HG02798 (cell line): ENCODE data around the gene IGSF11.
"Not testable (repeated sequence)": the region's sequence is repeated elsewhere in the genome, so short reads cannot be mapped to it uniquely, and the experiment has no call there.

ENCODE experiments used
- ATAC-seq: cut with Tn5 transposase; IDR thresholded peaks from one replicate; pipeline ENCODE4 v1.9.1; 2021; ENCODE audit warnings: mild to moderate bottlenecking; ENCODE audit not compliant: unreplicated experiment, poor library complexity

Gene IGSF11

DNA sequence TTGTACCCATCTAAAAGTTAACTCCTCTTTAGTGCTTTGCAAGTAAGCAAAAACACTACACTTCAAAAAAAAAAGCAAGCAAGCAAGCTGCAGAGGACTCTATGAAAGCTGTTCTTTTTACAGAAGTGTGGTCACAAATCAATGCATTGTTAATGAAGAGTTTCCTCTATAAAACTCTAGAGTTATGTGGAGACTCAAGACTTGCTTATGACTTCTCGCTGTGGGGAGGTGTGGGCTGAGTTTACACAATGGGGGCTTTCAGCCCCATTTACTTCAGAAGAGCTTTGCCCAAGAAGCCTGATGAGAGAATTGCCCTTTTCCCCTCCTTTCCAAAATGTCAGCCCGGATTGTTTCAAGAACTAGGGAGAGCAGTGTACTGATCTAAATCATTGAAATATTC, 144.4 kb downstream of the IGSF11 start:
- no peak for ATAC-seq

DNA sequence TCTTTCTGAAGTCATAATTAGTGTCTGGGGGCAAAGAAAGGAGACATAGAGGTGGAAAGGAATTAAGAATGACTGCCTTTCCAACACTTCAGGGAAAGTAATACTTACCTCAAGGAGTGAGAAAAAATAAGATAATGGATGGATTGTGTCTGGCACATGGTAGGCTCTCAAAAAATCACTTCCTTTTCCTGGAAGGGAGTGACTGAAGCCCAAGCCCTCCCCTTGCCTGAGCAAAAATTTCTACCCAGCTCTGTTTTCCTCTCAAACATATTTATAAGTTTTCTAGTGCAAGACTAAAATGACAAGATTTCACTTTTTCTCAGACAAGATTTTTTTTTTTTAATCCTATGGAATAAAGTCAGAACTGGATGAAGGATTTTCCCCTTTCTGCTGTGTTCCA, 145.0 kb downstream of the IGSF11 start:
- ATAC-seq = no peak

DNA sequence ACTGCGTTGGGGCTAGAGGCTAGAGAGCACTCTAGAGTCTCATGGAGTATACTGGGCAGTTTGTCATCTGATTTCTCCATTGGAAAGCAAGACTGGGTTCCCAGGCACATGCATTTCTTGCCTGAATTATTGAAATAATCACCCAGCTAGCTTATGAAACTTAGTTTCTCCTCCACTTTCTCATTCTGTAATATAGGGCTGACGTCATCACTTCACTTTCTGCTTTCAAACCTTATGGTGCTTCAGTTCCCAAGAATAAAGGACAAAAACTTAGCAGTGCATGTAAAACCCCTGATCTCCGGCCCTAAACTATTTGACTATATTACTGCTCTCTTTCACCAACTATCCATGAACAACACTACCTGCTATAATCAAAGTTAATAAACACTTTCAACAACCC, 147.9 kb downstream of the IGSF11 start:
- ATAC-seq = no peak

GRCh38 chr3:118884748-118885206, 149.9 kb downstream of the IGSF11 start:
- ATAC-seq = peak; percentile 81

DNA sequence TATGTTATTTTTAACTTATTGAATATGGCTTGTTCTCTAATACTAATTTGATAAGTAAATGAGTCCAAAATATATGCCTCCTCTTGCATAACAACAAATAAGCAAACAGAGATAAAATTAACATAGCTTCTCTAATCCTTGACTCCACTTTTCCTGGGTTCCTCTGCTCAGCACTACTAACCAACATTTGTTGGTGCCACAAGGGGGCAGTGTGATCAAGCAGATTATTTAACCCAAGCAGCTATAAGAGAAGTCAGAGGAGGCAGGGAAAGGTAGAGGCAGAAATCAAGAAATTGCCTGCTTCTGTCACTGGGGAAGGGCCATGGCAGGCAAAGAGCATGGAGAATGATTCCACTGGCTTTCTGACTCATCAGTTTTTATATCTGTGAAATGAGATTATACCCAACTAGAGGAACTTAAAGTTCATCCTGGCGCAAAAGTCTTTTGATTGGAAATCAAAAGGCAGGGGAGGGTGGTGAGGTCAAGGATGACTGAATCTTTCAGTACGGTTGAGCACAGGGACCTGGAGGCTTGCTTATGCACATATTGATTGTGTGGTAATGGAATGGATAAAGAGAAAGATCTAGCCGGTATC, 152.2 kb downstream of the IGSF11 start:
- peak; percentile 72 for ATAC-seq

- no peak for ATAC-seq
Measured at GRCh38 chr3:118868051-118868450, 166.6 kb downstream of the IGSF11 start.

DNA sequence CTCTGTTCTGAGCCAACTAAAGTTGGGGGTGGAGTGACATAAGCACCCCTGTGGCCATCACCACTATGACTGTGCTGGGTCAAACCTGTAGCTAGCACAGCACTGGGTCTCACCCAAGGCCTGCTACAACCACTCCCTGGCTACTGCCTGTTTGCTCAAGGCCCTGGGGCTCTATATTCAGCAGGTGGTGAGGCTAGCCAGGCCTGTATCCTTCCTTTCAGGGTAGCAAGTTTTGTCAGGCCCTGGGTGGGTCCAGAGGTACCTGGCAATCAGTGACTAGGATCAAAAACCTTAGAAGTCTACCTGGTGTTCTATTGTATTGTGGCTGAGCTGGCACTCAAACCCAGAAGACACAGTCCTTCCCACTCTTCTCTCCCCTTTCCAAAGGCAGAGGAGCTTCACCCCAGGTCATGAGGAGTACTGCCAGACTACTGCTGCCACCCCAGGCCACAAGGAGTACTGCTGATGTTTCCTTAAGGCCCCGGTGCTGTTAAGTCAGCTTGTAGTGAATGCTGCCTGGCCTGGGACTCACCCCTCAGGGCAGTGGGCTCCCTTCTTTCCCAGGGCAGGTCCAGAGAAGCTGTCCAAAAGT, 170.8 kb downstream of the IGSF11 start:
- peak; percentile 83 for ATAC-seq

GRCh38 chr3:118859950-118860349, 174.7 kb downstream of the IGSF11 start:
- ATAC-seq = no peak

DNA sequence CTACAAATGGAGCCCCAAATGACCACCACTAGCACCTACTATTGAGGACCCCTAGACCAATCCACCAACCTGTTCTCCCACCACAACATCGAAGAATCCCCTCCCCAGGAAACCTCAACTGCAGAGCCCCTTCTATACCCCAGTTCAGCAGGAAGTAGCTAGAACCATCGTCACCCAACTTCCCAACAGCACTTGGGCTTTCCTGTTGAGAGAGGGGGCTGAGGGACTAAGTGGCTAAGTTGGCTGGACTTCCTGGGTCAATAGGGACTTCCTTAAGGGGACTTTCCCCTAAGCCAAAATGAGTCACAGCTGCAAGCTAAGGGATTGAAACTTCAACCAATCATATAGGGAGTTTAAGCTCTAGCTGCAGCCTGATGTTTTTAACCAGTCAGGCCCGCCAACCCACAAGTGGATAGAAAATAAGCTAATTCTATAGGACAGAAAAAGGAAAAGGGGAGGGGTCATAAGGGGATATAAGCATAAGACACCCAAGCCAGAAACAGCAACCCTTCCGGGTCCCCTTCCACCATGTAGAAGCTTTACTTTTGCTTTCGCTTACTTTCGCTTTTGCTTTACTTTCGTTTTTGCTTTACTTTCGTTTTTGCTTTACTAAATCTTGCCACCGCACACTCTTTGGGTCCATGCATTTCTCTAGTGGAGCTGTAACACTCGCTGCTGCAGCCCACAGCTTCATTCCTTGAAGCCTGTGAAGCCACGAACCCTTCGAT, 183.0 kb downstream of the IGSF11 start:
- ATAC-seq = not testable (repeated sequence)

DNA sequence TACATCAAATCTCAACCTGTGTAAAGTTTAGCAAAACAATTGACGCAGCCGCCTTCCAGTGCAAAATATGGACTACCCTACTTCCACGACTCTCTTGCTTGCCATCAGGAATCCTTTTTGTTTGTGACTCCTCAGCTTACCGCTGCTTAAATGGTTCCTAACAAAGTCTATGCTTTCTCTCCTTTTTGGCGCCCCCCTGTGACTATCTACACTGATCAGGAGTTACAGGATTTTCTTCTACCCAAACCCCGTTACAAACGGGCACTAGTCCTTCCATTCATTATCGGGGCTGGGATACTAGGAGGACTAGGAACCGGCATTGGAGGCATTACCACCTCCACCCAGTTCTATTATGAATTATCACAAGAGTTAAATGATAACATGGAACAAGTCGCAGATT, 184.0 kb downstream of the IGSF11 start:
- ATAC-seq = no peak
